H1 (cell line): ENCODE data around the gene AFG1L.

Source experiments
- ATF3 ChIP-seq: IDR thresholded peaks from 2 replicates; pipeline ENCODE4 v1.6.1; 2011; ENCODE audit warnings: low read depth, mild to moderate bottlenecking, low read length; ENCODE audit not compliant: insufficient read depth
- POLR2AphosphoS5 ChIP-seq: IDR thresholded peaks from 2 replicates; pipeline ENCODE4 v1.6.1; 2011; ENCODE audit warnings: low read depth, low read length
- TF ChIP-seq, protein P1 (sequence below), 3 experiments: IDR thresholded peaks; 1 replicate in 2 of 3; 2 replicates in 1 of 3; pipeline versions ENCODE4 v1.5.1 to v1.6.1; 2011; ENCODE audit warnings: low read length in 3 of 3, mild to moderate bottlenecking in 3 of 3, inconsistent platforms in 2 of 3, low read depth in 1 of 3, moderate library complexity in 1 of 3; ENCODE audit not compliant: insufficient read depth in 1 of 3; ENCODE audit errors: control extremely low read depth in 1 of 3

DNA sequence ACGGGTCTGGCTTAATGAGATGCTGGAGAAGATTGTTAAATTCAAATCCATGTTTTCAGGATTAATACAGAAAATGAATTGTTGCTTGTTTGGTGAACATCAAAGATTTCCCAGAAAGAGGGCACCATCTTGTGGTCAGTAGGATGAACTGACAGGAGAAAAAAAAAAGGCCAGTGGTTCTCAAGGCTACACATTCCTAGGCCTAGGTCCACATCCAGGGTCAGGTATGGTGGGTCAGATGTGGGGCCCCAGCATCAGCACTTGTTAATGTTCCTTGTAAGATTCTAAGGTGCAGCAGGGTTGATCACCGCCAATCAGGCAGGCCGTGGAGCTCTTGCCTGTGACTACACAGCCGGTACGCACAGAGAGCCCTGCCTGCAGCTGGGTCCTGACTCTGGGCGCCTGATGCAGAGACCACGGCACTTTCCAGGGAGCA, 231.9 kb downstream of the AFG1L start:
- TF ChIP-seq, protein P1, sequence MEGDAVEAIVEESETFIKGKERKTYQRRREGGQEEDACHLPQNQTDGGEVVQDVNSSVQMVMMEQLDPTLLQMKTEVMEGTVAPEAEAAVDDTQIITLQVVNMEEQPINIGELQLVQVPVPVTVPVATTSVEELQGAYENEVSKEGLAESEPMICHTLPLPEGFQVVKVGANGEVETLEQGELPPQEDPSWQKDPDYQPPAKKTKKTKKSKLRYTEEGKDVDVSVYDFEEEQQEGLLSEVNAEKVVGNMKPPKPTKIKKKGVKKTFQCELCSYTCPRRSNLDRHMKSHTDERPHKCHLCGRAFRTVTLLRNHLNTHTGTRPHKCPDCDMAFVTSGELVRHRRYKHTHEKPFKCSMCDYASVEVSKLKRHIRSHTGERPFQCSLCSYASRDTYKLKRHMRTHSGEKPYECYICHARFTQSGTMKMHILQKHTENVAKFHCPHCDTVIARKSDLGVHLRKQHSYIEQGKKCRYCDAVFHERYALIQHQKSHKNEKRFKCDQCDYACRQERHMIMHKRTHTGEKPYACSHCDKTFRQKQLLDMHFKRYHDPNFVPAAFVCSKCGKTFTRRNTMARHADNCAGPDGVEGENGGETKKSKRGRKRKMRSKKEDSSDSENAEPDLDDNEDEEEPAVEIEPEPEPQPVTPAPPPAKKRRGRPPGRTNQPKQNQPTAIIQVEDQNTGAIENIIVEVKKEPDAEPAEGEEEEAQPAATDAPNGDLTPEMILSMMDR (IDR thresholded peaks at IDR 0.05; ENCODE audit: control extremely low read depth in 1 of 3, insufficient read depth in 1 of 3, low read depth in 1 of 3, low read length in 3 of 3) = peak in 2 of 3 experiments; percentile 68 to 80; a peak in 3 of 4 replicates
- no peak for TF ChIP-seq POLR2AphosphoS5
- TF ChIP-seq ATF3 = no peak
